ENCODE measurements around the gene DLG2. TPM values are rescaled to one million over a fixed set of nuclear protein-coding genes. Genes with fewer than 3 reads are reported as not detected.

The DLG2 gene
- total RNA-seq, 1 donor from 2014 or later, result 6.7 TPM

GRCh38 chr11:83483808-83484207 lies 2143.3 kb downstream of the DLG2 start:
- no peak for TF ChIP-seq CTCF (IDR thresholded peaks at IDR 0.05; ENCODE audit: unreplicated experiment)
- Mint-ChIP-seq H3K9me3 (no peaks in the 10 kb centered on the region), H3K36me3 (no peaks in the 10 kb centered on the region), H3K27ac (no peak overlapping the region), H3K27me3 (ENCODE audit: low read depth) (peaks cover 9% of the 10 kb centered on the region), H3K4me3 (no peak overlapping the region), H3K4me1 (no peaks in the 10 kb centered on the region)
- no peak for DNase-seq (ENCODE audit: low spot score in 2 of 2, unreplicated experiment in 2 of 2)

GRCh38 chr11:83480811-83481210 lies 2146.3 kb downstream of the DLG2 start:
- no peak for TF ChIP-seq CTCF (IDR thresholded peaks at IDR 0.05; ENCODE audit: unreplicated experiment)
- Mint-ChIP-seq H3K4me1 (no peaks in the 10 kb centered on the region), H3K27me3 (ENCODE audit: low read depth) (peaks cover 9% of the 10 kb centered on the region), H3K27ac (no peak overlapping the region), H3K4me3 (no peak overlapping the region), H3K36me3 (no peaks in the 10 kb centered on the region), H3K9me3 (no peaks in the 10 kb centered on the region)
- DNase-seq (ENCODE audit: low spot score in 2 of 2, unreplicated experiment in 2 of 2), result no peak

GRCh38 chr11:83480251-83480650 lies 2146.9 kb downstream of the DLG2 start:
- Mint-ChIP-seq H3K4me3 (no peak overlapping the region), H3K27ac (no peak overlapping the region)
- no peak for DNase-seq (ENCODE audit: low spot score in 2 of 2, unreplicated experiment in 2 of 2)

GRCh38 chr11:83477772-83478171 lies 2149.4 kb downstream of the DLG2 start:
- Mint-ChIP-seq H3K36me3 (no peaks in the 10 kb centered on the region), H3K4me3 (no peak overlapping the region), H3K27me3 (ENCODE audit: low read depth) (peaks cover 6% of the 10 kb centered on the region), H3K4me1 (peaks cover 1% of the 10 kb centered on the region), H3K27ac (no peak overlapping the region), H3K9me3 (no peaks in the 10 kb centered on the region)
- DNase-seq (ENCODE audit: low spot score in 2 of 2, unreplicated experiment in 2 of 2), result no peak
- no peak for TF ChIP-seq CTCF (IDR thresholded peaks at IDR 0.05; ENCODE audit: unreplicated experiment)

More at GRCh38 chr11:83480251-83480650, 2146.9 kb downstream of the DLG2 start:
- Mint-ChIP-seq H3K36me3 (no peaks in the 10 kb centered on the region), H3K4me1 (no peaks in the 10 kb centered on the region), H3K27me3 (ENCODE audit: low read depth) (peaks cover 9% of the 10 kb centered on the region), H3K9me3 (no peaks in the 10 kb centered on the region)
- TF ChIP-seq CTCF (IDR thresholded peaks at IDR 0.05; ENCODE audit: unreplicated experiment), result no peak

GRCh38 chr11:83475760-83476159 lies 2151.4 kb downstream of the DLG2 start:
- Mint-ChIP-seq H3K4me1 (peaks cover 7% of the 10 kb centered on the region), H3K27ac (no peak overlapping the region), H3K4me3 (no peak overlapping the region), H3K27me3 (ENCODE audit: low read depth) (peaks cover 6% of the 10 kb centered on the region), H3K9me3 (no peaks in the 10 kb centered on the region), H3K36me3 (no peaks in the 10 kb centered on the region)
- TF ChIP-seq CTCF (IDR thresholded peaks at IDR 0.05; ENCODE audit: unreplicated experiment), result no peak
- no peak for DNase-seq (ENCODE audit: low spot score in 2 of 2, unreplicated experiment in 2 of 2)

GRCh38 chr11:83473743-83474142 lies 2153.4 kb downstream of the DLG2 start:
- Mint-ChIP-seq H3K27ac (no peak overlapping the region), H3K4me3 (no peak overlapping the region), H3K36me3 (no peaks in the 10 kb centered on the region), H3K27me3 (ENCODE audit: low read depth) (peaks cover 6% of the 10 kb centered on the region), H3K4me1 (peaks cover 7% of the 10 kb centered on the region), H3K9me3 (no peaks in the 10 kb centered on the region)
- no peak for DNase-seq (ENCODE audit: low spot score in 2 of 2, unreplicated experiment in 2 of 2)
- TF ChIP-seq CTCF (IDR thresholded peaks at IDR 0.05; ENCODE audit: unreplicated experiment), result no peak

All from mesothelial cell of epicardium (in vitro differentiated cells).